ENCODE results near the gene DOCK8. TPM values are rescaled to one million over a fixed set of nuclear protein-coding genes. Genes with fewer than 3 reads are reported as not detected.
A peak's percentile ranks its signal among the peaks of the same experiment; 100 is the strongest.
"Not testable (repeated sequence)": the region's sequence is repeated elsewhere in the genome, so short reads cannot be mapped to it uniquely, and the experiment has no call there.

Gene DOCK8
- total and polyA plus RNA-seq, 10 of the 15 experiments (the other 5 are each of a cell fraction or from before 2014, with no cell fraction given) = 35.4 to 100 (median 44.7) TPM

- H4K20me1 ChIP-seq (ENCODE audit: control insufficient read depth, insufficient read depth); FAIRE-seq; CTCF ChIA-PET; RAD21 ChIA-PET (ENCODE audit: unreplicated experiment); SMC1A ChIA-PET (ENCODE audit: uncharacterized antibody, unreplicated experiment); H3K27ac ChIP-seq (ENCODE audit: control insufficient read depth, insufficient read depth); H3K9ac ChIP-seq (ENCODE audit: control insufficient read depth, insufficient read depth, low read length); in situ Hi-C loops (cut with MboI); ATAC-seq; H3K4me1 ChIP-seq (ENCODE audit: control insufficient read depth, insufficient read depth, low read length); BruUV-seq (replicated peaks); H3K79me2 ChIP-seq (ENCODE audit: control insufficient read depth, insufficient read depth, low read length); intact Hi-C loops (cut with micrococcal nuclease; ENCODE audit: unreplicated experiment); H3K27me3 ChIP-seq (replicated peaks in 1 of 2; ENCODE audit: control insufficient read depth in 2 of 2, insufficient read depth in 2 of 2, low read length in 1 of 2); H3K36me3 ChIP-seq (ENCODE audit: control insufficient read depth in 2 of 2, insufficient read depth in 2 of 2, low read length in 1 of 2); H3K9me3 ChIP-seq (replicated peaks; ENCODE audit: control insufficient read depth, insufficient read depth, low read length); POLR2A ChIA-PET; H3K4me2 ChIP-seq (ENCODE audit: control insufficient read depth, insufficient read depth): not testable (repeated sequence)
- TF ChIP-seq CREM (IDR thresholded peaks at IDR 0.05; ENCODE audit: low read depth) = peak; percentile 60
- peak within 1 kb of the TSS; percentile 47; the same call in 1 of the 2 replicates for H3K4me3 ChIP-seq
- peak within 1 kb of the TSS; percentile 44; the same call in 1 of the 2 replicates for H2AFZ ChIP-seq (ENCODE audit: control insufficient read depth, low read depth, low read length)
- peak; percentile 59 for DNase-seq (ENCODE audit: low read depth, low spot score)
- WGBS (ENCODE audit: insufficient coverage, insufficient replicate concordance, low lambda C conversion rate, missing lambda C conversion rate) = 0% methylated on average over 20 of the region's 32 CpGs
Measured at GRCh38 chr9:178970-179383, 35.7 kb upstream of the DOCK8 start, which contains the start of gene ZNG1A. Gene ZNG1A, minus strand, starts transcription at chr9:179056. Its CDS starts 87 bp downstream, at chr9:178969.

GRCh38 chr9:199601-200000 lies 15.1 kb upstream of the DOCK8 start:
- H2AFZ ChIP-seq (ENCODE audit: control insufficient read depth, low read depth, low read length); H3K4me3 ChIP-seq; H3K4me2 ChIP-seq (ENCODE audit: control insufficient read depth, insufficient read depth); ATAC-seq; H4K20me1 ChIP-seq (ENCODE audit: control insufficient read depth, insufficient read depth); H3K4me1 ChIP-seq (ENCODE audit: control insufficient read depth, insufficient read depth, low read length); SMC1A ChIA-PET (ENCODE audit: uncharacterized antibody, unreplicated experiment); H3K36me3 ChIP-seq (ENCODE audit: control insufficient read depth in 2 of 2, insufficient read depth in 2 of 2, low read length in 1 of 2); H3K79me2 ChIP-seq (ENCODE audit: control insufficient read depth, insufficient read depth, low read length); DNase-seq (ENCODE audit: low read depth, low spot score); CTCF ChIA-PET; in situ Hi-C loops (cut with MboI); RAD21 ChIA-PET (ENCODE audit: unreplicated experiment); H3K27ac ChIP-seq (ENCODE audit: control insufficient read depth, insufficient read depth); H3K9me3 ChIP-seq (replicated peaks; ENCODE audit: control insufficient read depth, insufficient read depth, low read length); BruUV-seq (replicated peaks); FAIRE-seq; H3K9ac ChIP-seq (ENCODE audit: control insufficient read depth, insufficient read depth, low read length); intact Hi-C loops (cut with micrococcal nuclease; ENCODE audit: unreplicated experiment); H3K27me3 ChIP-seq (replicated peaks in 1 of 2; ENCODE audit: control insufficient read depth in 2 of 2, insufficient read depth in 2 of 2, low read length in 1 of 2); POLR2A ChIA-PET: not testable (repeated sequence)
- WGBS (ENCODE audit: insufficient coverage, insufficient replicate concordance, low lambda C conversion rate, missing lambda C conversion rate) = no CpG with 5 or more reads among the region's 1 CpG

Measured in GM12878 (cell line).